Kidney glomerular epithelial cell (primary cell): Measurements from ENCODE around the gene VPS13D.

ENCODE experiments used
- DNase-seq: peaks from one replicate; lab custom pipeline; 2025; lab: John Stamatoyannopoulos, UW

Gene VPS13D

DNA sequence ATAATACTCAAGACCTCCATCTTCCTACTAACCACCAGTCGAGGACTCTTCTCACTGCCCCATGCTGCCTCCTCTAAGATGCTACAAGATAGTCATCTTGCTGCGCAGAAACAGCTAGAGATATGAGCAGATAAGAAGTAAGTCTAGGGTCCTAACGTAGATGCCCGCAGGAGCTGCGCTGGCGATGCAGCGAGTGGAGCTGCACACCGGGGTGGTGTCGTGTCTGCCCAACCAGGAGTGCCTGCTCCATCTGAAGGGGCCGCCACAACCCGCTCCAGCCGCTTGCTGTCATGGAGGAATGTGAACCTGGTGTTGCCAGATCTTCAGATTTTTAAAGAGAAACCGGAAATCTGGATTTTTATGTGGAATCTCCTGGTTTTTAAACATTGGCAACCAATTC is 175.1 kb downstream of the VPS13D start:
- DNase-seq: no peak

DNA sequence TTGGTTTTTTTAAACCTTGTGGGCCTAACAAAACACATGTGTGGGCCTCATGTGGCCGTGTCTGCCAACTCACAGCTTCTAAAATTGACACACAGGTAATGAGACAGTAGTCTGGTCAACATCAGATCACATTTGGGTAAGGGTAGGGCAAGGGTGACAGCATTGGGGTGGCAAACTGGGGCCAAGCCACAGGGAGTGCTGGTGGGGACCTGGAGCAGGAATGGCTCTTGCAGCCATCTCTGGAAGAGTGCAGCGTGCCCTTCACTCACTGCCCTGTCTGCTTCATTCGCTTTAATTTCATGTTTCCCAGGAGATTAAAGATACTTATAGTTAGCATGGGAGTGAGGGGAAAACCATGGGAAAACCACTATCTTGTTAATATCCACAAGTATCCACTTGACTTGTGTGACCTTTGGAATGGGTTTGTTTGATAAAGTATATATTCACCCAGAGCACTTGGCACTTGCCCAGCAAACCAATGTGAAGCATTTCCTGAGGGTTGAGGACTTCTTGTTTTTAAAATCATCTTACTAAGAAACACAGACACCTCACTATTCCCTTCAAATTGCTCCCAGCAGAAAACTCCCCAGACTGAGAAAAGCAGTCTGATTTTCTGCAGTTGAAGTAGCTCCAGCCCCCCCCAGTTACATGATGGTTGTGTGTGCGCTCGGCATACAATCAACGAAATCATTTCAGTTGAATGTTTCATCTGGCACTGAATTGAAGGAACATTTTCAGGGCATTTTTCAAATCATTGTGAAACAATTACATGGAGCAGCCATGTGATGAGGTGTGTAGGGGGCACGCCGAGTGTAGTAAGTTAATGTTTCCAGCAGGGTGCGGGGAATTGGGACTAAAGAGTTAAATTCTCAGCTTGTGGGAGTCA is 175.7 kb downstream of the VPS13D start:
- DNase-seq: no peak

DNA sequence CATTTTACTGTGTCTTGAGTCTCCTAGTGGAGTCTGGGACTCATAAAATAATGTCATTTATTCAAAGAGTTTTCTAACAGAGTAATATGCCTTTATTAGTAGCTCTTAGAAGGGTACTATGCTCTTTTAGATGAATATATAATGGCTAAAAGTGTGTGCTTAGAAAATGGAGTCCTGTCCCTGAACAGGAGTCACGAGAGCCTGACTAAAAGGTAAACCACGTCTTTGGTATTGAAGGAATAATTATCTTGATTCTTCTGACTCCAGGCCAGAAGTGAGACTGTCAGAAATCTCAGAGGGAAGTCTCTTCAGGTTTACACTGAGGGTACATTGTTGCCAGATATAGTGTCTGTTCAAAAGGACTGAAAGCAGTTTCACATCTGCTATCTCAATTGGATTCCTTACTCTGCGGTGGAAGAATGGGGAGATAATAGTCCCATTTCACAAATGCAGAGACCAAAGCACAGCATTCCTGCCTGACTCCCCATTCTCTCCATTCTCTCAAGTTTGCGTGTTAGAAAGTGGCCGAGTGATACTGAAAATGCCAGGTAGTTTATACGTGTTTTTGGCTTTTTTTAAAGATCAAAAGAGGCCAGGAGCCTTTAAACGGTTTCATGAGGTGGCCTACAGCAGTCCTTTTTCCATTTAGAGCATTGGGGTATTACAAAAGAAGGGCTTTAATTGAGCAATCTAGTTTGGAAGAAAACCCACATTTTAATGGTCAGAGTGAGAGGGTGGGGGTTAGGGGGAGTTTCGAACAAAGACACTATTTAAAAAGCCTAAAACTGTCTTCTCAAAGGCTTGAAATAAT is 176.6 kb downstream of the VPS13D start:
- DNase-seq: no peak

DNA sequence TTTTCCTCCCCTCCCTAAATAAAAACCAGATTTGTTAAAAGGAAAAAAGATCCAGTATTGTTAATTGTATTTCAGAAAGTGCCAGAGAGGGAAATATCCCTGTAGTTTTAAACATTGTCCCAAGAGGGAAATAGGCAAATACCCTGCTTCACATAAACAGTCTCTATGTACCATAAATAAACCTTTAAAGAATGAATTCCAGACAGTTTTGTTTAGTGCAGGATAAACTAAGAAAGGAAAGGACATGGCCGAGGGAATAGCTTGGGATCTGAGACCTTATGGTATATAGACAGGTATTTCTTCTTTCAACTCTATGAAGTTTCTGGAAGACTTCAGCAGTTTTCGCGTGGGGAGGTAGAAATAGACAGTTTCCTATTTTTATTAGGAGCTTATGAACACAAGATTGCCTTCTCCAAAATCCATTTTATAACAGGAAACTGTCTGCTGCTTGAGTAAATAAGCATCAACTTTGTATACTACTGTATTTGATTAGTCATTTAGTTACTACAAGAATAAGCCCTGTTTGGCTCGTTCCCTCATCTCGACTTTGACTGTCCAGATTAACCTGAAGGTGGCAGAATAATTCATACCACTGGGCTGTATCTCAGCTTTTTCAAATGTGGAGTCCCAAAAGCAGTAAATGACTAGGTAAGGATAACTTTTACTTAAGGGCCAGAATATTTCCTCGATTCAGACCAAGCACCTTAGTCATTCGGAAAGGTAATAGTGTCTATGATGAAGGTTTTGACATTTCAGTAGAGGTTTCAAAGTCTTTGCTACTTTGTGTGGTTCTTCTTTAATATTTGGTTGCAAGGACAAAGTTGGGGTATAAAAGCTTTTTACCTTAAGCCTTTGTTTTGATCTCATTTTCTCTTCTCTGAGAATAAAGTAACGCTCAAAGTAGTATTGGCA is 177.5 kb downstream of the VPS13D start:
- DNase-seq: no peak

DNA sequence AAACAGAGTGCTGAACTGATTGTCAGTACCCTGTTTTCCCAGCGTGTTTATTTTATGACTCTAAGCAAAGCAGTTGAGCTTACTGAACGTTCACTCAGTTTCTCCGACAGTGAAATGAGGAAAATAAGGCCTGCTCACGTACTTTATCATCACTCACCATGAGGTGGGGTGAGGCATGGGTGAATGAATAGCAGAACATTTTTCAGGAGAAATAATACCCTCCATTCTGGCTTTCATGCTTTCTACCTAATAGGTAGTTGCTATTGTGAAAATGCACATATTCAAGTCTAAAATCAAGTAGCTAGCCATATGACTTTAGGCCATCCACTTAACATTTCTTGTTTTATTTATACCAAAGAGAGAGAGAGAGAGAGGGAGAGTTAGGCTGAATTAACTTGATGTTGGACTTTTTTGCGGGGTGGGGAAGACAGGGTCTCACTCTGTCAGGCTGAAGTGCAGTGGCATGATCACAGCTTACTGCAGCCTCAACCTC is 178.2 kb downstream of the VPS13D start:
- DNase-seq: no peak

DNA sequence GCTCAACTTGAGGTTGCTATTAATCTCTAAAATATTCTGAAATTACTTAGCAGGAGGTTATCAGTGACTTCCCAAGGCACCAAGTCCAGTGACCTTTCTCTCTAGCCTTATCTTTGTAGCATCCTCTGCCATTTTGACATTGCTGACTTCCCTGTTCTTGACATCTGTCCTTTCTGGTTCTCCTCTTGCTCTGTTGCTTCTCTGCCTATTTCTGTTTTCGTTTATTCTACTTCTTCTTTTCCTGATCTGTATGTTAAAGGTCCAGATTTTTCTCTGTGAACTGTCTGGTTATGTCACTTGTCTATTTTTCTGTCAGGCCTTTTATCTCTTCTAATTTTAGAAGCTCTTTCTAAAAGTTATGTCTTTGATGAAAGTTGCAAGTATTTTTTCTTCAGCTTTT is 178.8 kb downstream of the VPS13D start:
- DNase-seq: no peak

DNA sequence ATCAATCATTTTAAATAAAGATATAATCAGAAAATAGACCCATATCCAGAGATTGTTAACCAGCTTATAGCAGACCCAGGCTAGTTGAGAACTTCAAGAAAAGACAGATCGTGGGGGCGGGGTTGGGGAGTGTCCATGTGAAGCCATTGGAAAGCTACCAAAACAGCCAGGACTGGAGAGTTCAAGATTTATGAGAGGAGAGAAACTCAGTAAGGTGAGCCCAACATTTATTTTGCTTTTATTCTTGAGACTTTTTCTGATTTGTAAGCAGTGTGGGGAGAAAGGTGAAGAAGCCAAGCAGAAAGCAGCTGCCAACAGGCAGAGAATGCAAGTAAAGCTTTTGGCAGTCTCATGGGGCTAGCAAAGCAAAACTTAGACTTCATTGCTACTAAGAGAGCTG is 179.9 kb downstream of the VPS13D start:
- DNase-seq: no peak

DNA sequence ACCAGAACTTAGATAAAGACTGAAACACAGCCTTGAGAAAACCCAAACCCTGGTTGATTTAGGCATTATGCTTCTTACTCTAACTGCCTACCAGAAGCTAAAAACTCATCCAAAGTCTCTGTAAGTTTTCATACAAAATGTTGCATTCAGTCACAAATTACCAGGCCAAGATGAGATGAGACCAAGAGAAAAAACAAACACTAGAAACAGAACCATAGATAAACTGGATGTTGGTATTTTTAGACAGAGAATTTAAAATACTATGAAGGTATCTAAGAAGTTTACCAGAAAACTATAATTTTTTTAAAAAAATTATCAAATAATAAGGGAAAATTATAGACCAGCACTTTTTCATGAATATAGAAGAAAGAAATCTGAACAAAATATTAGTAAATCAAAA is 180.5 kb downstream of the VPS13D start:
- no peak for DNase-seq

DNA sequence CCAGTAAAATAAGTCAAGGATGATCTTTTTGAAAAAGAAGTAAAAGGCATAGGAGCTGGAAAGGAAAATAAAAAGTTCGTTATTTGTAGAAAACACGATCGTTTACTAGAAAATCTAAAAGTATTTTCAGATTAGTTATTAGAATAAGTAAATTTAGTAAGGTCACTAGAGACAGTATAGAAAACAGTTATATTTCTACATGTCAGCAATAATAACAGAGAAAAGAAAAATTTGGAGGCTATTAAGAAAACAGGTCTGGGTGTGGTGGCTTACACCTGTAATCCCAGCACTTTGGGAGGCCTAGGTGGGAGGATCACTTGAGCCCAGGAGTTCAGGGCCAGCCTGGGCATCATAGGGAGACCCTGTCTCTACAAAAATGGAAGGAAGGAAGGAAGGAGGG is 181.3 kb downstream of the VPS13D start:
- DNase-seq: no peak

DNA sequence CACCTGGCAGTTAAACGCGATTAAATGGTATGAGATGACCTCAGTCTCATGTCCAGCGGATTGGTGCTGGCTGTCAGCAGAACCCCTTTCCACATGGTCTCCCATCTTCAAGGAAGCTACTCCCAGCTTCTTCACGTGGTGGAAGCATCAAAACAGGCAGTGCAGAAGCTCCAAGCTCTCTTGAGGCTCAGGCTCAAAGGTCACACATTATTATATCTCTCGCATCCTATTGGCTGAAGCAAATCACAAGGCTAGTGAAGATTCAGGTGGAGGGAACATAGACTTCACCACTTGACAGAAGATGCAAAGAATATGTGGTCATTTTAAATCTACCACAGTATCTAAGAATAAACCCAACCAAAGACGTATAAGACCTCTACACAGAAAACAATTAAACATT is 181.9 kb downstream of the VPS13D start:
- DNase-seq: no peak

DNA sequence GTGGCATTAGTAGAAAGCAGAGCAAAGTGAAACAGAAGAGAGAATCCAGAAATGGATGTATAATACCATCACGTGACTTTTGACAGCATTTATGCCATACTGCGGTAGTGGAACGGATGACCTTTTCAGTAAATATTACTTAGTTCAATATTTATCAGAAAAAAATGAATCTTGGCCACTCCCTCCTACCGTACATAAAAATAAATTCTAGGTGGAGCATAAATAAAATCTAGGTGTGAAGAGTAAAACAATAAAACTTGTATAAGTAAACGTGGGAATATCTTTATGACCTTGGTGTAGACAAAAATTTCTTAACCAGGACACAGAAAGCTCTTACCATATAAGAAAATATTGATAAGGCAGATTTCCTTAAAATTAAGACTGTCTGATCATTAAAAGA is 182.6 kb downstream of the VPS13D start:
- DNase-seq: no peak

DNA sequence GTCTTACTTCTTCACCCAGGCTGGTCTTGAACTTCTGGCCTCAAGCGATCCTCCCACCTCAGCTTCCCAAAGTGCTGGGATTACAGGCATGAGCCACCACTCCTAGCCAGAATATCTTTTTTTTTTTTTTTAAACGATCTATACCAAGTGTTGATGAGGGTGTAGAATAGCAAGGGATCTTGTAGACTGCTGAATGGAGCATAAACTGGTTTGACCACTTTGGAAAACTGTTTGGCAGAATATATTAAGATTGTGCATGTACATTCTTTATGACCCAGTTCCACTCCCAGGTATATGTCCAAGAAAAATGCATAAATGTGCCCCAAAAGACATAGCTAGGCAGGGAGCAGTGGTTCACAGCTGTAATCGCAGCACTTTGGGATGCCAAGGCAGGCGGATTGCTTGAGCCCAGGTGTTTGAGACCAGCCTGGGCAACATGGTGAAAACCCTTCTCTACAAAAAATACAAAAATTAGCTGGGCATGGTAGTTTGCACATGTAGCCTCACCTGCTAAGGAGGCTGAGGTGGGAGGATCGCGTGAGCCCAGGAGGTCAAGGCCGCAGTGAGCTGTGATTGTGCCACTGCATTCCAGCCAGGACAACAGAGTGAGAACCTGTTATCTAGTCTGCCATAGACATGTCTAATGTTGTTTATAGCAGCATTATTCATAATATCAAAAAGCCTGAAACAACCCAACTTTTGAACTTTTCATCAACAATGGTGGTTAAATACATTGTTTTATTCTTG is 184.0 kb downstream of the VPS13D start:
- no peak for DNase-seq

DNA sequence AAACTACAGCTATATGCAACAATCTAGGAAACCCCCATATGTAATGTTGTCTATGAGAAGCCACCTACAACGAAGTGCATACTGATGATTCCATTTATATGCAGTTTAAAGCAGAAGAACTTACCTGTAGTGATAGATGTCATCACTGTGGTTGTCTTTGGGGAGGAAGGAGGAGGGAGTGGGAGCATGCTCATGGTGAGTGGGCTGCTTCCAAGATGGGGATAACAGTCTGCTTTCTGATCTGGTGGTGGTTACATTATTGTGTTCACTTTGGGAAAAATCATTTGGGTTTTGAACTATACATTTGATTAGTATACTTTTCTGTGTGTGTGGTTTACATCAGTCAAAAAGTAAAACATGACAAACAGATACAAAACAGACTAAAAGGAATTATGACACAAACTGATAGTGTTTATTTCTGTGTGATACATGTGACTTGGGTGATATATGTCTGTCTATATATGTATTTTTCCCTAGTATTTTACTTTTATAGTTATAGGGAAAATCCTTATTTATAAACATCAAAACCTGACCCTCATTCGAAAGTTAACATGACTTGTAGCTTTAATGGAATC is 184.7 kb downstream of the VPS13D start:
- no peak for DNase-seq

DNA sequence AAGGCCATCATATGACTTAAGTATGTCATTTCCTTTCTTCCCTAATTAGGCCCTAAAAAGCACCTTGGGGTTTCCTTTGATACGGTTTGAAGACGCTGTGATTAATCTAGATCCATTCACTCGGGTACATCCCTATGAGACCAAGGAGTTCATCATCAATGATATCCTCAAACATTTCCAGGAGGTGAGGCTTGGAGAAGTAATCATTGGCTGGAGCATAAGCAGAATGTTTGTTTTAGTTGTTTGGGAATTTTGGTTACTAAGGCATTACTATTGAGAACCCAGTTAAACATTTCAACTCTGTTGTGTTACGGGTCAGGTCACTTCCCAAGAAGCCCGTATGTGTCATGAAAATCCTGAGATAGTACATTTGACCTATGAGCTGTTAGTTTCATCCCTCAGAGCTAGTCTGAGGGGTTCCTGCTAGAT is 185.2 kb downstream of the VPS13D start:
- DNase-seq: peak; percentile 83

DNA sequence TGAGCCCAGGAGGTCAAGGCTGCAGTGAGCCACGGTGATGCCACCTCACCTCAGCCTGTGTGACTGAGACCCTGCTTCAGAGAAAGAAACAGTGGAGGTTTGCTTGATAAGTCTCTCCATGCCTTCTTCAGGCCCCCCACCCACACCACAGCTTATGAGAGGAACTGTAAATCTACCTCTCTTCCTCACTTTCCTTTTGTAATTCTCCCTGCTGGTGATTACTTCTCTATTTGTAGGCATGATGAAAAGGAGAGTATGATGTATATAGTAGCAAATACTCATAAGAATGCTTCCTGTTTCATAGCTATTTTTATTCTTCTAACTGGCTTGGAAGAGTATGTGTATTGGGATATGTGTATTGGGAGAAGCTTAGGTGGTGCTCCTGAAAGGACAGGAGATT is 186.3 kb downstream of the VPS13D start:
- no peak for DNase-seq

DNA sequence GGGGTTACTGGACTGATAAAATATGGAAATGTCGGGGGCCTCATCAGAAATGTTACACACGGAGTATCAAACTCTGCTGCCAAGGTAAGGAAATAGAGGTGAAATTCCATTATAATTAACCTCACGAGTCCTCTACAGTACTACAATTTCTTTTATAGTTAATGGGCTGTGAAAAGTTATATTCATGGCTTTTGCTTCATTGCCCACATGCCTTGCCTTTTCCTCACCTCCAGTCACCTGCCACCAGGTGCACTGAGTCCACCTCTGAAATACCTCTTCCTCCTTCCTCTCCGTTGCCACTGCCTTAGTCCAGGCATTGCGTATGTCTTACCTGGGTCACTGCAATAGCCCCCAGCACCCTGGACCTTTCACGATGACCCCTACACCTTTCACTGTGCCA is 186.9 kb downstream of the VPS13D start:
- no peak for DNase-seq

DNA sequence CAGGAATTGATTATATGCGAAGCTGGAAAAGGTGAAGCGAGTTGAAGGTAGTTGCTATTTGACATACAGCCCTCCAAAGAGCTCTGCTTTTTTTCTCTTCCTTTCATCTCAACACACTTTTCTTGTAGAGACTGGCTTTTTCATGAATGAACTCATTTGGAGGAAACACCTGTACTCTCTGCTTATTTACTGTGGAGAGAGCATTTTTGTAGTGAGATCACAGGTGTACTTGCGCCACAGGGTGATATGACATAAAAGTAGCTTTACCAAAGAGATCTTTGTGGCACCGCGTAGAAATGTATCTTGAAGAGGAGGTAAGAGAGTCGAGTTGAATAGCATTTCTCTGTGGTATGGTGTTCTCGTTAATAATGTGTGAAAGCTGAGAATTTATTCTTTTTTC is 187.6 kb downstream of the VPS13D start:
- no peak for DNase-seq

DNA sequence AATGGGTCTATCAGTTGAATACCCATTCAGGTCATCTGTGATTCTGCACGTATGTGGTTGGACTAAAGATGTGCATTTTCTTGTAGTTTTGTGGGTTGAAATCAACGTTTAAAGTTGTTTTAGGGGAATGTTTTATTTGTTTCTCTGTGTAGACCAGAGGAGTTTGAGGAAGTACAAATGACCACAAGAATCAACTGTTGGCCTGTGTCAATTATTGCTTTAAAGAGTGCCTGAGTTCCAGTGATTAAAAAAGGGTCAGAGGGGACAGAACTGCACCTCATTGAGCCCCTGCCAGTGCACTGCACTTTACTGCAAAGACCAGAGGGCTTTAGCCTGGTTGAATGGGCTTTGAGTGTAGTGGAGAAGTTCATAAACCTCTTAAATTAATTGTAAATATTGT is 190.3 kb downstream of the VPS13D start:
- DNase-seq: no peak

DNA sequence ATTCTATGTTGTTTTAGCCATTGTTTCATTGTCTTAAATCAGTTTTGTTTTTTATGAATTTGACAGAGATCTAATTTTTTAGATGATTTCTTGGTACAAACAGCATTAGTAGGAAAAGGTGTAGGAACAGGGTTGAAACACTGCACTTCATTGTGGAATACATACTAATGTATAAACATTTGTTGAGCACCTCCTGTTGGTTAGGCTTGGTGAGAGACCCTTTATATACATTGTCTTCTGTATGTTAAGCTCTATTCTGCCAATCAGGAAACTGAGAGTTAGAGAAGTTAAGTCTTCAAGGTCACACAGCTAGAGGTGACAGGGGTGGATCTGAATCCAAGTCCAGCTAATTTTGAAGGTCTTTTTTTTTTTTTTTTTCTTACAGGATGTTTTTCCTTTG is 192.7 kb downstream of the VPS13D start:
- no peak for DNase-seq

DNA sequence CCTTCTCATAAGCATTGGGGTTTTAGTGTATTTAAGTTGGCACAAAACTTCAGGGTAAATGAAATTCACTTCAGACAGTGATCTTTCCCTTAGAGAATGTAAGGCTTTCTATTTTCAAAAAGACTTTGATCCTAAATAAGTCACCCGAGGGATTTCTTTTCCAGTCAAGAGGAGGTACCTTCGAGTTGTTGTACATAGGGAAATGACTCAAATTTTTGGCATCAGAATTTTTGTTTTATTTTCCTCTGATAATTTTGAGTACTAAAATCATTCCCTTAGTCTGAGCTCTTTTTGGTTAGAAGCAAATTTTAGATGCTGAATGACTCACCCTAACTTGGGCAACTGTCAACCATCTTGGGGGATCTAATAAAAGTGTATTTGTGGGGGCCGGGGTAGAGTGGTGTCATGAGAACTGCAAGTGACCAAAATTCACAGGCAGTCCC is 194.3 kb downstream of the VPS13D start:
- no peak for DNase-seq

DNA sequence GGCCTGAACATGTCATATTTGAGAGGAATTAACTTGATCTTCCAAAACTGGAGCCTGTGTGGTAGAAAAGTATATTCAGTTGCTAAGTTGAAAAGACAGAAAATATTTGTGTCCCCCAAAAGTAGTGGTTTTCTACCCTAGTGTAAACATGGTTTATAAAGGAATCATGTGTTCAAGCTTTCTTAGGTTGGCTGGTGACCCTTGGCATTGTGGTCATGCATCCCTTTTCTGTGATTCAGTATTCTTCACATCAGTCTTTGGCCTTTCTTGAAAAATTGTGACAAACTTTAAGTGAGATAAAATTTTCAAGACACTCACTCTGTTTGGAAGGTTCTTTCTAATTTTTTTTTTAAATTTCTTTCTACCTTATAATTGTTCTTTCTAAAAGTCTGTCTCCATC is 195.0 kb downstream of the VPS13D start:
- no peak for DNase-seq
